Measurements from ENCODE around the gene VEPH1. TPM values are rescaled to one million over a fixed set of nuclear protein-coding genes. Genes with fewer than 3 reads are reported as not detected.

VEPH1 gene
- total RNA-seq, 1 experiment from 2014 or later, result 27.3 TPM

- no peaks in the 10 kb centered on the region for H3F3A ChIP-seq (ENCODE audit: low read length, unreplicated experiment)
- ChIA-PET POLR2A (ENCODE audit: unreplicated experiment) (no interaction called here), CTCF (no interaction called here)
- H3K4me1 ChIP-seq (ENCODE audit: insufficient read depth, low read length), result no peaks in the 10 kb centered on the region
- no peaks in the 10 kb centered on the region for H3K27me3 ChIP-seq (ENCODE audit: low read length)
- no peak overlapping the region for H2AFZ ChIP-seq (ENCODE audit: low read length)
- no peak overlapping the region for H3K27ac ChIP-seq (ENCODE audit: low read length)
- no peak for ATAC-seq
- no peak for DNase-seq
- H3K79me2 ChIP-seq (ENCODE audit: low read length), result no peaks in the 10 kb centered on the region
- no peak overlapping the region for H3K4me3 ChIP-seq (ENCODE audit: low read length)
- H3K9me3 ChIP-seq (ENCODE audit: low read length), result no peaks in the 10 kb centered on the region
- H4K20me1 ChIP-seq (ENCODE audit: low read length), result no peaks in the 10 kb centered on the region
- H3K36me3 ChIP-seq (ENCODE audit: low read depth, low read length), result no peaks in the 10 kb centered on the region
- no peak overlapping the region for H3K9ac ChIP-seq (ENCODE audit: low read length)
- intact Hi-C loops (cut with micrococcal nuclease), result no loop called here
- no peak overlapping the region for H3K4me2 ChIP-seq (ENCODE audit: low read length)
- no peaks in the 10 kb centered on the region for H3K9me2 ChIP-seq (replicated peaks; ENCODE audit: low read length)
- TF ChIP-seq EZH2phosphoT487 (IDR thresholded peaks at IDR 0.05; ENCODE audit: borderline replicate concordance, low read length) (no peak), CTCF (conservative IDR thresholded peaks at IDR 0.05; ENCODE audit: low read depth, low read length) (no peak), EZH2 (IDR thresholded peaks at IDR 0.05; ENCODE audit: low read length, unreplicated experiment) (no peak)
- no TSS peak for BruUV-seq (replicated peaks)
Observed at GRCh38 chr3:157479464-157480243, 23.6 kb downstream of the VEPH1 start.

DNA sequence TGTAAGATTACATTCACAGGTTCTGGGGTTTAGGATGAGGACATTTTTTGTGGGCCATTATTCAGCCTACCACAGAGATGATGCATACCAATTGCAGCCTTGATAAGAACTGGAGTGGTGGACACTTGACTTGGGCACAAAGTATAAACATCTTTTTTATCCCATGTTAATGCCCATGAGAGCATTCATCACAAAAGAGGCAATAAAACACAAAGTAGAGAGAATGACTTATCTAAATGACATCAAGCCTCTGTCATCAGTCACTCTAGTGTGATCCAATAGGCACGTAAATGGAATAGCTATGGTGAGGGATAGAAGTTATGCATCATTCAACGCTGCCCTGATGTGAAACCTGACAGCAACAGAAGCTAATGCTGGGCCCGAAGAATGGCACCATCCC, 25.8 kb downstream of the VEPH1 start:
- DNase-seq (no peak), ATAC-seq (no peak)
- ChIA-PET POLR2A (ENCODE audit: unreplicated experiment) (no interaction called here), CTCF (no interaction called here)
- intact Hi-C loops (cut with micrococcal nuclease), result no loop called here
- H3F3A ChIP-seq (ENCODE audit: low read length, unreplicated experiment), result no peaks in the 10 kb centered on the region
- TF ChIP-seq EZH2phosphoT487 (IDR thresholded peaks at IDR 0.05; ENCODE audit: borderline replicate concordance, low read length) (no peak), EZH2 (IDR thresholded peaks at IDR 0.05; ENCODE audit: low read length, unreplicated experiment) (no peak)
- H3K27me3 ChIP-seq (ENCODE audit: low read length), result no peaks in the 10 kb centered on the region
- H3K79me2 ChIP-seq (ENCODE audit: low read length), result no peaks in the 10 kb centered on the region
- no peak overlapping the region for H3K4me3 ChIP-seq (ENCODE audit: low read length)
- no peaks in the 10 kb centered on the region for H3K4me1 ChIP-seq (ENCODE audit: insufficient read depth, low read length)
- no peak overlapping the region for H3K9ac ChIP-seq (ENCODE audit: low read length)
- H3K9me2 ChIP-seq (replicated peaks; ENCODE audit: low read length), result no peaks in the 10 kb centered on the region
- no peak overlapping the region for H2AFZ ChIP-seq (ENCODE audit: low read length)
- H3K9me3 ChIP-seq (ENCODE audit: low read length), result no peaks in the 10 kb centered on the region
- no peak overlapping the region for H3K4me2 ChIP-seq (ENCODE audit: low read length)
- H3K36me3 ChIP-seq (ENCODE audit: low read depth, low read length), result no peaks in the 10 kb centered on the region
- no peaks in the 10 kb centered on the region for H4K20me1 ChIP-seq (ENCODE audit: low read length)
- no peak overlapping the region for H3K27ac ChIP-seq (ENCODE audit: low read length)
- no TSS peak for BruUV-seq (replicated peaks)

DNA sequence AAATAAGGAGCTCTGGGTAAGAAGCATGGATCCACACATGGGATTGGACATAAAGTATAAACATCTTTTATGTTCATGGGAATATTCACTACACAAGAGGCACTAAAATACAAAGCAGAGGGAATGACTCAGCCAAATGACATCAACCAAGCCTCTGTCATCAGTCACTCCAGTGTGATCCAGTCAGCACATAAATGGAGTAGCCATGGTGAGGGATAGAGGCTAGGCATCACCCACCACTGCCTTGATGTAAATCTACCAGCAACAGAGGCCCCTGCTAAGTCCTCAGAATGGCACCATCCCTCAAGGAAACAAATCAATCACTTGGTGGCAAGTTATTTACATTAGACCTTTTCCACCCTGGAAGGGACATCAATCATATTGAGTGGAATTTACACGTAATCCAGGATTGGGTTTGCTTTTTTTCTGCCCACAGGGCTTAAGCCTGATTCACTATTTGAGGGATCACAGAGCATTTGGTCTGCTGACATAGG, 27.2 kb downstream of the VEPH1 start:
- Histone ChIP-seq H3K9ac (ENCODE audit: low read length) (no peak overlapping the region), H3K27me3 (ENCODE audit: low read length) (no peaks in the 10 kb centered on the region), H2AFZ (ENCODE audit: low read length) (no peak overlapping the region), H3K4me3 (ENCODE audit: low read length) (no peak overlapping the region), H3K27ac (ENCODE audit: low read length) (no peak overlapping the region), H3K9me2 (replicated peaks; ENCODE audit: low read length) (no peaks in the 10 kb centered on the region), H3K9me3 (ENCODE audit: low read length) (no peaks in the 10 kb centered on the region), H3K79me2 (ENCODE audit: low read length) (no peaks in the 10 kb centered on the region), H3K4me1 (ENCODE audit: insufficient read depth, low read length) (no peaks in the 10 kb centered on the region), H4K20me1 (ENCODE audit: low read length) (no peaks in the 10 kb centered on the region), H3F3A (ENCODE audit: low read length, unreplicated experiment) (no peaks in the 10 kb centered on the region), H3K4me2 (ENCODE audit: low read length) (no peak overlapping the region), H3K36me3 (ENCODE audit: low read depth, low read length) (no peaks in the 10 kb centered on the region)
- DNase-seq (peak; percentile 36), ATAC-seq (peak; percentile 51)
- ChIA-PET POLR2A (ENCODE audit: unreplicated experiment) (no interaction called here), CTCF (no interaction called here)
- no TSS peak for BruUV-seq (replicated peaks)
- TF ChIP-seq EZH2 (IDR thresholded peaks at IDR 0.05; ENCODE audit: low read length, unreplicated experiment) (no peak), CTCF (conservative IDR thresholded peaks at IDR 0.05; ENCODE audit: low read depth, low read length) (no peak), EZH2phosphoT487 (IDR thresholded peaks at IDR 0.05; ENCODE audit: borderline replicate concordance, low read length) (no peak)
- intact Hi-C loops (cut with micrococcal nuclease), result no loop called here

All from PC-3 (cell line).